ENCODE results near the gene PRX. TPM values are rescaled to one million over a fixed set of nuclear protein-coding genes. Genes with fewer than 3 reads are reported as not detected.

Gene PRX
- polyA plus RNA-seq, 1 donor (not counting 4 experiments of a cell fraction or from before 2014, with no cell fraction given): 0.42 TPM

DNA sequence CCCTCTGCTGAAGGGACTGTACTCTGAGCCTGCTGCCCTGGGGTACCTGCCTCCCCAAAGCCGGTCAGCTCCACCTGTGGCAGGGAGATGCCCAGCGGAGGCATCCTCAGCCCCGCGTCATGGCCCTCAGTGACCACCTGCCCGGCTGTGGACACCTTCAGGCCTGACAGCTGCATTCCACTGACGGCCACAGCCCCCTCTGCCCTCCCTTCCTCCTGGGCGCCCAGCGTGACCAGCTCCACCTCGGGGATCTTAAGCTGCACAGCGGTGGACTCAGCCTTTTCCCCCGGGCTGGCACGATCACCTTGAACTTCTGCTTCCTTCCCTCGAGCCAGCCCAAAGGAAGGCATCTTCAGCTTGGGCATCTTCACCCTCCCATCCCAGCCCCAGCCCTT lies 18.4 kb downstream of the PRX start:
- Histone ChIP-seq H3K9me1 (ENCODE audit: control insufficient read depth, extremely low read depth, insufficient read depth, low read length) (no peaks in the 10 kb centered on the region), H3K9me3 (ENCODE audit: control insufficient read depth, low read depth, low read length) (no peaks in the 10 kb centered on the region), H3K4me2 (ENCODE audit: control insufficient read depth, extremely low read depth, insufficient read depth, low read depth, low read length) (no peak overlapping the region), H3K36me3 (ENCODE audit: control insufficient read depth in 2 of 2, extremely low read depth in 1 of 2, insufficient read depth in 2 of 2, low read length in 2 of 2) (no peaks in the 10 kb centered on the region), H3K4me3 (ENCODE audit: control insufficient read depth in 2 of 3, extremely low read depth in 1 of 3, insufficient read depth in 2 of 3, low read depth in 1 of 3, low read length in 3 of 3) (no peak overlapping the region), H3K79me2 (ENCODE audit: control insufficient read depth, insufficient read depth, low read length) (no peaks in the 10 kb centered on the region), H3K9ac (ENCODE audit: control insufficient read depth, extremely low read depth, insufficient read depth, low read length) (no peak overlapping the region), H3K27me3 (ENCODE audit: control insufficient read depth, extremely low read depth, insufficient read depth, low read length) (peaks cover 27% of the 10 kb centered on the region), H3K27ac (ENCODE audit: control insufficient read depth, insufficient read depth, low read length) (no peak overlapping the region), H2AFZ (ENCODE audit: control insufficient read depth, low read length) (no peak overlapping the region), H4K20me1 (ENCODE audit: control insufficient read depth, extremely low read depth, insufficient read depth, low read length) (no peaks in the 10 kb centered on the region), H3K4me1 (ENCODE audit: control insufficient read depth, extremely low read depth, insufficient read depth, low read length) (peaks cover 8% of the 10 kb centered on the region)
- dilution Hi-C loops (cut with MboI; ENCODE audit: extremely low pct_ligation_motif_present, low sequenced_read_pairs): no loop called here
- no peak for TF ChIP-seq CTCF (optimal IDR thresholded peaks at IDR 0.05 in 1 of 3, IDR thresholded peaks at IDR 0.05 in 1 of 3, conservative IDR thresholded peaks at IDR 0.05 in 1 of 3; ENCODE audit: extremely low read depth in 1 of 3, insufficient read depth in 2 of 3, low read length in 3 of 3)
- no peak for TF ChIP-seq EZH2 (IDR thresholded peaks at IDR 0.05; ENCODE audit: low read length)
- no peak for DNase-seq (ENCODE audit: low read depth, low spot score)
- FAIRE-seq: no peak

DNA sequence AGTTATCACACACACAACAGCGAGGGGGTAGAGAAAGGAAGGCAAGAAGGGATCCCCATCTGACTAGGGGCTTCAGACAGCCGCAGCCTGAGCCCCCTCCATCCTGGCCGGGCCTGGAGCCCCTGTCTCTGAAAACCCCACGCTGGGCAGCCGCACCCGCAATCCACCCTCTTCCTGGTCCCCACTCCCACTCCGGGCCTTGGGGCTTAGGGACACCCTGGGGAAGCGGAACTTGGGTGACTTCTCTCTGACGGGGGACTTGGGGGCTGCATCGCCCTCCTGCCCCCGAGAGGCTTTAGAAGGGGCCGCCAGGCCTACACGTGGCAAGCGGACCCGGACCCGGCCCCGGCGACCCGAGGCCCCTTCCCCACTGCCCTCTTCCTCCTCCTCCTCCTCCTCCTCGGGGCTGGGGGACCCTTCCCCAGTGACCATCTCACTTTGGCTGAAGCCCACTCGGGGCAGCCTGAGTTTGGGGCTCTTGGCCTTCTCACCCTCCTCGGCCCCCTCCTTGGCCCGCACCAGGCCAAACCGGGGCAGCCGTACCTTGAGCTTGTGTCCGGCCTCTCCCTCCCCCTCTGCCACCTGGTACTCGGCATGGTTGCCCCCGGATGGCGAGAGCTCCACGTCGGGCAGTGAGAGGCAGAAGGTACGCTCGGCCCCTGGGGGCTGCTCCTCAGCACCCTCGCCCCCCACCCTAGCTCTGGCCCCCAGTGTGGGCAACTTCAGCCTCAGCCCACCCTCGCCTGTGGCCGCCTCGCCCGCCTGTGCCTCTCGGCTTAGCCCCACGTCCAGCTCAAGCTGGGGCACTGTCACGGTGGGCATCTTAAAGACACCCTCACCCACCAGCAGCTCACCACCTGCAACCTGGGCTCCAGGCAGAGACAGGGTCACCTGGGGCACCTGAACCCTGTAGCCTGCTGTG lies 19.0 kb downstream of the PRX start:
- no peak overlapping the region for H3K4me3 ChIP-seq (ENCODE audit: control insufficient read depth in 2 of 3, extremely low read depth in 1 of 3, insufficient read depth in 2 of 3, low read depth in 1 of 3, low read length in 3 of 3)
- no peaks in the 10 kb centered on the region for H3K79me2 ChIP-seq (ENCODE audit: control insufficient read depth, insufficient read depth, low read length)
- dilution Hi-C loops (cut with MboI; ENCODE audit: extremely low pct_ligation_motif_present, low sequenced_read_pairs): no loop called here
- DNase-seq (ENCODE audit: low read depth, low spot score): no peak
- no peaks in the 10 kb centered on the region for H3K9me3 ChIP-seq (ENCODE audit: control insufficient read depth, low read depth, low read length)
- H3K4me1 ChIP-seq (ENCODE audit: control insufficient read depth, extremely low read depth, insufficient read depth, low read length): peaks cover 8% of the 10 kb centered on the region
- peaks cover 27% of the 10 kb centered on the region for H3K27me3 ChIP-seq (ENCODE audit: control insufficient read depth, extremely low read depth, insufficient read depth, low read length)
- H2AFZ ChIP-seq (ENCODE audit: control insufficient read depth, low read length): no peak overlapping the region
- H4K20me1 ChIP-seq (ENCODE audit: control insufficient read depth, extremely low read depth, insufficient read depth, low read length): no peaks in the 10 kb centered on the region
- no peaks in the 10 kb centered on the region for H3K9me1 ChIP-seq (ENCODE audit: control insufficient read depth, extremely low read depth, insufficient read depth, low read length)
- no peak overlapping the region for H3K27ac ChIP-seq (ENCODE audit: control insufficient read depth, insufficient read depth, low read length)
- no peaks in the 10 kb centered on the region for H3K36me3 ChIP-seq (ENCODE audit: control insufficient read depth in 2 of 2, extremely low read depth in 1 of 2, insufficient read depth in 2 of 2, low read length in 2 of 2)
- no peak for FAIRE-seq
- H3K9ac ChIP-seq (ENCODE audit: control insufficient read depth, extremely low read depth, insufficient read depth, low read length): no peak overlapping the region
- TF ChIP-seq CTCF (optimal IDR thresholded peaks at IDR 0.05 in 1 of 3, IDR thresholded peaks at IDR 0.05 in 1 of 3, conservative IDR thresholded peaks at IDR 0.05 in 1 of 3; ENCODE audit: extremely low read depth in 1 of 3, insufficient read depth in 2 of 3, low read length in 3 of 3) (no peak), EZH2 (IDR thresholded peaks at IDR 0.05; ENCODE audit: low read length) (no peak)
- H3K4me2 ChIP-seq (ENCODE audit: control insufficient read depth, extremely low read depth, insufficient read depth, low read depth, low read length): no peak overlapping the region

Data from keratinocyte (primary cell).